GM20000 (cell line): ENCODE measurements around the gene SGSH.

Experiments used
- DNase-seq: peaks from one replicate; pipeline ENCODE4 v3.0.0; 2012; ENCODE audit warnings: low spot score
- CTCF ChIP-seq: IDR thresholded peaks from 2 replicates; pipeline ENCODE4 v1.5.1; 2012; ENCODE audit warnings: mild to moderate bottlenecking, control low read depth; ENCODE audit errors: extremely low read depth, missing control alignments

SGSH gene

GRCh38 chr17:80198144-80198661, 21.9 kb downstream of the SGSH start:
- TF ChIP-seq CTCF: no peak
- no peak for DNase-seq

- TF ChIP-seq CTCF: no peak
These were observed 23.5 kb downstream of the SGSH start for GRCh38 chr17:80196652-80197051.

GRCh38 chr17:80195671-80196529, 24.2 kb downstream of the SGSH start:
- peak; percentile 45 for TF ChIP-seq CTCF
- DNase-seq: peak; percentile 67

More at GRCh38 chr17:80196652-80197051, 23.5 kb downstream of the SGSH start:
- DNase-seq: no peak

DNA sequence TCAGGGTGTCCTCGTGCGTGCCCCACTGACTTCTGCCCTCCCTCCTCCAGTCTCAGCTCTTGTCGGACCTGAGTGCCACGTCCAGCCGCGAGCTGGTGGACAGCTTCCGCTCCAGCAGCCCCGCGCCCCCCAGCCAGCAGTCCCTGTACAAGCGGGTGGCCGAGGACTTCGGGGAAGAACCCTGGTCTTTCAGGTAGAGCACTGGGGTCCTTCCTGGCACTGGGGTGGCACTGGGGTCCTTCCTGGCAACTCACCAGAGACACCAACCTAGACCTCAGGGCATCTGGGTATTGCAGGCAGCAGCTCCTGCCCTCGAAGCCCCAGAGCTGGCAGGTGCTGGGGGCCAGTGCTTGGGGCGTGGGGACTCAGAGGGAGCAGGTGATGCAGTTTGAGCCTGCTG, 25.0 kb downstream of the SGSH start:
- no peak for DNase-seq
- no peak for TF ChIP-seq CTCF

GRCh38 chr17:80191865-80192661, 28.1 kb downstream of the SGSH start:
- DNase-seq: no peak
- TF ChIP-seq CTCF: no peak

DNA sequence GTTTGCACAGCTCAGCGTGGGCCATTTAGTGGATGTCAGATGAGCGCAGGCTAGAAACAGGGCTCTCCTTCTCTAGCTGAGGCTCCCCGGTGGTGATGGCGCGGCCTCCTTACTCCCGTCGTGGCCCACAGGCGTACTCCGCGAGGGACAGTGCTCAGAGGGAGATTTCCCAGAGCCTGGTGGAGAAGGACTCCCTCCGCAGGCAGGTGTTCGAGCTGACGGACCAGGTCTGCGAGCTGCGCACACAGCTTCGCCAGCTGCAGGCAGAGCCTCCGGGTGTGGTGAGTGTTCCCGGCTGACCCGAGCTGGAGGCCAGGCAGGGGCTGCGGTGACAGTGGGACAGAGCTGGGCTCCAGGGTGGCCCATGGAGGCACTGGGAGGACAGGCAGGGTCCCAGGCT, 28.9 kb downstream of the SGSH start:
- TF ChIP-seq CTCF: no peak
- no peak for DNase-seq

DNA sequence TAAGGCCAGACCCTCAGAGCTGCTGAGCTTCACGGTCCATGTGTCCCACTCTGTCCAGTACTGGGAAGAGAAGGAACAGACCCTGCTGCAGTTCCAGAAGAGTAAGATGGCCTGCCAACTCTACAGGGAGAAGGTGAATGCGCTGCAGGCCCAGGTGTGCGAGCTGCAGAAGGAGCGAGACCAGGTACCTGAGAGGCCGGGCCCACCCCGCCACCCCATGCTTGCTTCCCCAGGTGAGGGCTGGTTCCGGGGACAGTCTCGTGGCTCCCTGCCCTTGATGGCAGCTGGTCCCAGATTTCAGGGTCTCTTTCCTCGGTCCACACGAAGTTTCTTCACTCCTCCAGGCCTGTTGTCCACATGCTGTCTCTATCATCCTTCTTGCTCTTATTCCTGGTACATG, 29.4 kb downstream of the SGSH start:
- no peak for DNase-seq
- TF ChIP-seq CTCF: no peak
